ENCODE data around the gene CASZ1.

The CASZ1 gene

GRCh38 chr1:10682108-10682445 lies 114.4 kb downstream of the CASZ1 start:
- DNase-seq, result no peak

GRCh38 chr1:10681296-10682107 lies 114.9 kb downstream of the CASZ1 start:
- no peak for DNase-seq

GRCh38 chr1:10680487-10680886 lies 116.0 kb downstream of the CASZ1 start:
- DNase-seq, result no peak

GRCh38 chr1:10679496-10680220 lies 116.8 kb downstream of the CASZ1 start:
- DNase-seq, result no peak

- DNase-seq, result no peak
Measured at GRCh38 chr1:10678852-10679251, 117.6 kb downstream of the CASZ1 start.

- DNase-seq, result no peak
Measured at GRCh38 chr1:10678402-10678801, 118.0 kb downstream of the CASZ1 start.

GRCh38 chr1:10677491-10678391 lies 118.7 kb downstream of the CASZ1 start:
- no peak for DNase-seq

GRCh38 chr1:10676963-10677362 lies 119.5 kb downstream of the CASZ1 start:
- DNase-seq, result no peak

- DNase-seq, result no peak
Measured at GRCh38 chr1:10675813-10676212, 120.6 kb downstream of the CASZ1 start.

- no peak for DNase-seq
Measured at GRCh38 chr1:10674700-10675609, 121.5 kb downstream of the CASZ1 start.

- DNase-seq, result no peak
Measured at GRCh38 chr1:10674222-10674621, 122.2 kb downstream of the CASZ1 start.

- no peak for DNase-seq
Measured at GRCh38 chr1:10673109-10673711, 123.2 kb downstream of the CASZ1 start.

- DNase-seq, result no peak
Measured at GRCh38 chr1:10672343-10673050, 123.9 kb downstream of the CASZ1 start.

GRCh38 chr1:10671622-10672342 lies 124.7 kb downstream of the CASZ1 start:
- DNase-seq, result no peak

- DNase-seq, result no peak
Measured at GRCh38 chr1:10671090-10671489, 125.4 kb downstream of the CASZ1 start.

- DNase-seq, result no peak
Measured at GRCh38 chr1:10670190-10670589, 126.3 kb downstream of the CASZ1 start.

- no peak for DNase-seq
Measured at GRCh38 chr1:10669570-10669969, 126.9 kb downstream of the CASZ1 start.

- no peak for DNase-seq
Measured at GRCh38 chr1:10667861-10668761, 128.3 kb downstream of the CASZ1 start.

Measured in activated CD4-positive, alpha-beta T cell treated with anti-CD3 and anti-CD28 coated beads, Interleukin-2, amount 50 U/mL, for 1 hour (primary cell).